ENCODE results near the gene IRF5.

DNA sequence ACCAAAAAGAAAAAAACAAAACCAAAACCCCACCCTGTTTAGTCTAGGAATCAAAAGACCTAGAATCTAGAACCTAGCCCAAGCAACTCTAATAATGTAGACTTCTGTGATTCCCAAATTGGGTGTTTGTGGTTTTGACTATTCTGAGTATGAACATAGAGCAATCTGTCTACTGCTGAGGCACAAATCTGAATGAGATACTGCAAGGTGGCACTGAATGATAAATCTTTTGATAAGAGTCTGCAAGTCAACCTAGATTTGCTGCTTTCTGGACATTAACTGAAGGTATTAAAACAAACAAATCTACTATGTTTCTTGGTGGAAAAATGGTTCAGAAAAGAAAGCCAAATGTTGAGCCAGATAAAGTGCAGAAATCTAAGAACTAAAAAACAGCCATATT lies 50.6 kb downstream of the IRF5 start:
- TF ChIP-seq CTCF (IDR thresholded peaks at IDR 0.05) (no peak), POLR2A (IDR thresholded peaks at IDR 0.05) (no peak)
